Mammary epithelial cell (primary cell): Measurements from ENCODE around the gene PTPRA.

Experiments
- EZH2 ChIP-seq: IDR thresholded peaks from 2 replicates; pipeline ENCODE4 v1.6.1; 2012; ENCODE audit warnings: low read length, inconsistent platforms, borderline replicate concordance
- TF ChIP-seq, protein P1 (sequence below), 2 donors: IDR thresholded peaks in 1 of 2; conservative IDR thresholded peaks in 1 of 2; 2 replicates each; pipeline ENCODE4 v1.5.1; 2011 to 2012; ENCODE audit warnings: inconsistent platforms in 2 of 2, low read length in 2 of 2, mild to moderate bottlenecking in 2 of 2, control low read depth in 1 of 2, low read depth in 1 of 2; ENCODE audit not compliant: insufficient read depth in 1 of 2; ENCODE audit errors: extremely low read depth in 1 of 2

DNA sequence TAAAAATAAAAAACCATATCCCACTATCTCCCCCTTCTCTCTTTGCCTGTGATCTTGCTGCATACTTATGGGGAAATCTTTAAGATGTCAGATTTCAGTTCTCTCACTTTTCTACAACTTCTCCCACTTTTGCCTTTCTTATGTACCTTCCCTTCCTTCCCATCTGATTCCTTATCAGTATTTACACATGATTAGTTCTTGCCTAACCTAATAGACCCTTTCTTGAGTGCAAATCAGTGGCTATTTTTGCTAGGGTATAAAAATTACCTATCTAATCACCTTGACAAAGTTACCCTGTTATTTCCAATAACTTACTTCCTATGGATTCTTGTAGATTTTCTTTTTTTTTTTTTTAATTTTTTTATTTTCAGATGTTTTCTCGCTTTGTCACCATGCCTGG is 75.7 kb downstream of the PTPRA start:
- TF ChIP-seq, protein P1, sequence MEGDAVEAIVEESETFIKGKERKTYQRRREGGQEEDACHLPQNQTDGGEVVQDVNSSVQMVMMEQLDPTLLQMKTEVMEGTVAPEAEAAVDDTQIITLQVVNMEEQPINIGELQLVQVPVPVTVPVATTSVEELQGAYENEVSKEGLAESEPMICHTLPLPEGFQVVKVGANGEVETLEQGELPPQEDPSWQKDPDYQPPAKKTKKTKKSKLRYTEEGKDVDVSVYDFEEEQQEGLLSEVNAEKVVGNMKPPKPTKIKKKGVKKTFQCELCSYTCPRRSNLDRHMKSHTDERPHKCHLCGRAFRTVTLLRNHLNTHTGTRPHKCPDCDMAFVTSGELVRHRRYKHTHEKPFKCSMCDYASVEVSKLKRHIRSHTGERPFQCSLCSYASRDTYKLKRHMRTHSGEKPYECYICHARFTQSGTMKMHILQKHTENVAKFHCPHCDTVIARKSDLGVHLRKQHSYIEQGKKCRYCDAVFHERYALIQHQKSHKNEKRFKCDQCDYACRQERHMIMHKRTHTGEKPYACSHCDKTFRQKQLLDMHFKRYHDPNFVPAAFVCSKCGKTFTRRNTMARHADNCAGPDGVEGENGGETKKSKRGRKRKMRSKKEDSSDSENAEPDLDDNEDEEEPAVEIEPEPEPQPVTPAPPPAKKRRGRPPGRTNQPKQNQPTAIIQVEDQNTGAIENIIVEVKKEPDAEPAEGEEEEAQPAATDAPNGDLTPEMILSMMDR (conservative IDR thresholded peaks at IDR 0.05 in 1 of 2, IDR thresholded peaks at IDR 0.05 in 1 of 2; ENCODE audit: extremely low read depth in 1 of 2, insufficient read depth in 1 of 2, low read depth in 1 of 2, low read length in 2 of 2) = no peak
- TF ChIP-seq EZH2 = no peak
